ENCODE measurements around the gene SORT1. TPM values are rescaled to one million over a fixed set of nuclear protein-coding genes. Genes with fewer than 3 reads are reported as not detected.

The SORT1 gene
- total RNA-seq, 1 experiment from 2014 or later: 9.5 TPM

GRCh38 chr1:109259674-109260557 lies 137.8 kb downstream of the SORT1 start:
- no peak for DNase-seq (ENCODE audit: low read depth)
- in situ Hi-C loops (cut with HindIII; ENCODE audit: low pct_unique_long_range_greater_than_20kb, low sequenced_read_pairs): no loop called here

Other genes with a start within 250 kb of the SORT1 start
- gene SARS1, start 184.0 kb downstream of the SORT1 start, total RNA-seq (2014; rRNA removed; shearing (Covaris generic); ENCODE audit: low replicate concordance): 133 and 154 TPM in 2 replicates
- gene CELSR2, start 148.4 kb downstream of the SORT1 start, total RNA-seq (2014; rRNA removed; shearing (Covaris generic); ENCODE audit: low replicate concordance): 4.6 and 4.8 TPM in 2 replicates
- 21.8 and 27.6 TPM in 2 replicates for gene PSRC1, start 114.8 kb downstream of the SORT1 start, total RNA-seq (2014; rRNA removed; shearing (Covaris generic); ENCODE audit: low replicate concordance)
- not detected in 2 replicates for gene MYBPHL, start 90.9 kb downstream of the SORT1 start, total RNA-seq (2014; rRNA removed; shearing (Covaris generic); ENCODE audit: low replicate concordance)
- 106 and 108 TPM in 2 replicates for gene PSMA5, start 28.5 kb upstream of the SORT1 start, total RNA-seq (2014; rRNA removed; shearing (Covaris generic); ENCODE audit: low replicate concordance)
- gene SYPL2, start 68.6 kb upstream of the SORT1 start, total RNA-seq (2014; rRNA removed; shearing (Covaris generic); ENCODE audit: low replicate concordance): not detected in 2 replicates
- 1.5 and 2.8 TPM in 2 replicates for gene ATXN7L2, start 86.0 kb upstream of the SORT1 start, total RNA-seq (2014; rRNA removed; shearing (Covaris generic); ENCODE audit: low replicate concordance)
- 0.32 and 1.9 TPM in 2 replicates for gene CYB561D1, start 96.2 kb upstream of the SORT1 start, total RNA-seq (2014; rRNA removed; shearing (Covaris generic); ENCODE audit: low replicate concordance)
- 0.51 and 3.4 TPM in 2 replicates for gene AMIGO1, start 111.8 kb upstream of the SORT1 start, total RNA-seq (2014; rRNA removed; shearing (Covaris generic); ENCODE audit: low replicate concordance)
- not detected in 2 replicates for gene GPR61, start 142.0 kb upstream of the SORT1 start, total RNA-seq (2014; rRNA removed; shearing (Covaris generic); ENCODE audit: low replicate concordance)
- gene GNAI3, start 150.7 kb upstream of the SORT1 start, total RNA-seq (2014; rRNA removed; shearing (Covaris generic); ENCODE audit: low replicate concordance): 5.0 and 6.7 TPM in 2 replicates
- gene GNAT2, start 221.7 kb upstream of the SORT1 start, total RNA-seq (2014; rRNA removed; shearing (Covaris generic); ENCODE audit: low replicate concordance): not detected in 2 replicates
- 131 and 135 TPM in 2 replicates for gene AMPD2, start 221.9 kb upstream of the SORT1 start, total RNA-seq (2014; rRNA removed; shearing (Covaris generic); ENCODE audit: low replicate concordance)

All from Caki2 (cell line).